Stimulated activated CD8-positive, alpha-beta memory T cell treated with anti-CD3 and anti-CD28 coated beads, Interleukin-15, amount 100 ng/mL, for 1 hour (primary cell): ENCODE results near the gene A1BG.

Experiments used
- DNase-seq: peaks from one replicate; pipeline ENCODE4 v3.0.0-alpha.2; 2020; ENCODE audit warnings: low read depth

A1BG gene

GRCh38 chr19:58352760-58353671 is at the start of gene A1BG:
Gene A1BG (minus strand): TSS chr19:58353492. CDS start chr19:58353437, 55 bp downstream.
- DNase-seq, result no peak

GRCh38 chr19:58401840-58402421 is 48.6 kb upstream of the A1BG start:
- DNase-seq, result no peak

DNA sequence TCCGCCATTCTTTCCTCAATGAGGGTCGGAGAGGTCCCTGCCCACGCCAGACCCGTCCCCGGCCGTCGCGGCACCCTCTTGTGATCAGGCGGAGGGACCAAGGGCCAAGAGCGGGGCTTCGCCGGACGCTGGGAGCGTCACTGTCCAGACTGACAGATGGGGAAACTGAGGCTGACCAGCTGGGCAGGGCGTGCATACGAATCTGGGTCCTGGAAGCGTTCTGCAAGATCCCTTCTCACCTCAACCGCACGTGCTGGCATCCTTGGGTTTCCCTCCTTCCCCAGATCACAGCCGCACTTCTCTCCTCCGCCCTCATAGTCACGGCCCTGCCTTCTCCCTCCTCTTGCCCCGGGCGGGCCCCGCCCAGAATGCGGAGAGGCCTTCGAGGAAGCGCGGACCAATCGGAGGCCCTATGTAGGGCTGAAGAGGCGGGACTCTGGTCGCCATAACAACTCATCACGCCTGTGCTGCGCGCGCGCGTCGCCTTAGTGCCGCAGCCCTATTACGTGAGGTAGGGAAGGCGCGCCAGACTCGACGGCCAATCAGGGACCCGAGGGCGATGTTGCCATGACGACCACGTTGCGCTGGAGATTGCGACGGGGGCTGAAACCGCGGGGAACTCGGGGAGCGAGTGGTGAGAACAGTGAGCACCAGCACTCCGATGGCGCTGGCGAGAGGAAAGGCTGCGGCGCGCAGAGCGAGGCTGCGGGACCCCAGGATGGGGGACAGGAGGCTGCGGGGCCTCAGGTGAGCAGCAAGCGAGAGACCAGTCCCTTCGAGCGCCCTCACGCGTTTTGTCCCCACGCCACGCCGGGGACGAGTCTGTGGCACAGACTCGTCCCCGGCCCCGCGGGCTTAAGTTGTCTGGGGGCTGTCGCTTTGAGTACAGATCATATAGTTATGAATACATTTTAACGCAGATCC is 47.9 kb upstream of the A1BG start:
- peak; percentile 99 for DNase-seq

DNA sequence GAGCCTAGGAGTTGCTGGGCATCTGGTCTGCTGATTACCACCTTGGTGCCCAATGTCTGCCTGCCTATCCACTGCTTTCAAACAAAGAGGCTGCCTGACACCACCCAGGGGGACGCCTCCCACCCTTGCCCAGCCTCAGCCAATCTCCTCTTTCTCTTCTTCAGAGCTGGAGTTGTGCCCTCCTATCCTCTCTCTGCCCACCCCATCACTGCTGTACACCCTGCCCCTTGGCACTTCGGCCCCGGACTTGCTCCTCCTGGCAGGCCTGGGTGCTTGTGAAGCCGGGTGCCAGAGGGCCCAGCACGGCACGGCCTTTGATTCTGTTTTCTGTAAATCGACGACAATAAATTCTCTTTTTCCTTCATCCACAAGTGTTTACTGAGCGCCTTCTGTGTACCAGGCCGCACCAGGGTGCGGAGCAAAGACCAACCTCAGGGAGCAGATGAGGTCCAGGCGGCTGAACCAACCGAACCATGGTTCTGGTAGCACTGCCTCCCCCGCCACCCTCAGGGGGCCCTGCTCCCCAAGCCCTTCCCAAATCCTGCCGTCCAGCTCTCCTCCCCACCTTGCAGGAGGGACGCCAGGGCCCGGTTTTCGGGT is 47.1 kb upstream of the A1BG start:
- DNase-seq, result no peak

DNA sequence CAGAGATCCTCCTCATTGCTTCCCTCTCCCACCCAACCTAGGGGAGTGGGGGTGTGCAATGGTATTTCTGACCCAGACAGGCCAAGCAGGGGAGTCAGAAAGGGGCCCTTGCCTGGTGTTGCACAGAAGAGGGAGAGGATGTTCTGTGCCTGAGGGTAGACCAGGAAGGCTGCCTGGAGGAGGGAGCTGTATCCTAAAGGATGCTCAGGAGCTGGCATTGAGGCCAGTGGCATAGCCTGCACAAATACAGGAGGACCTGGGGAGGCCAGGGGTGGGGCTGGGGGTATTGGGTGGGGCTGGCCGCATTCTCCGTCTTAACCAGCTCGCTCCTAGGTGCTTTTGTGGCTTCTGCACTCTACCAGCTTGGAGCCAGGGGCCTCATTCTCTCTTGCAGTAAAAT is 46.6 kb upstream of the A1BG start:
- no peak for DNase-seq

DNA sequence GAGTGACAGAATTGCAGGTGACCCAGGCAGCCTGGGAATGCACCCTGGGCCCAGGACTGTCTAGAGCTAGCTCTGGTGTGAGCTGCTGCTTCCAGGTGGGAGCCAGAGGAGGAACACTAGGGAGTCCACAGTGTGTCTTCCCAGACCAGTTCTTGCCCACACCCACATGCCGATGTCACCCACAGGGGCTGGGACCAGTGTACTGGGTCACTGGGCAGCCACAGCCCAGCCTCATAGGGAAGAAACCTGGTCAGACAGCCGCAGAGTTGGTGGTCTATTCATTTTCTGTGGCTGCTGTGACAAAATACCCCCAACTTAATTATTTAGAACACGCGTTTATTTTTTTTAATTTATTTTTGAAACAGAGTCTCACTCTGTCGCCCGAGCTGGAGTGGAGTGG is 45.3 kb upstream of the A1BG start:
- no peak for DNase-seq

DNA sequence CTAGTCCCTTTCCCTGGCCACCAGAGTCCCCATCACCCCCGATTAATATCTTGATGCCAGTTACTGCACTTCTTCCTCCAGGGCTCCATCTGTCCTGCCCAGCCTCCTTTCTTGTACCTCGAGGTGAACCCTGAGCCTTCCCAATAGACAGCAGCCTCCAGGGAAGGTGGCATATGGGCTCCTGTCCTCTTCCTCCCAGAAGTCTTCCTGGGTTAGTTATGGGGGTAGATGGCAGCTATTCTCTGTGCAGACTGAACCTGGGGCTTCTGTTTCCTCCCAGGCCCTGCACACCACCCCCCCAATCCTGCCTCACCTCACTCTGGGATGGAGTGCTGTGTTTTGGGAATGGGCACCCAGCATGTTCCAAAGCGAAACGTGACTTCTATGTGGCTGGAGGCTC is 44.8 kb upstream of the A1BG start:
- DNase-seq, result no peak

- no peak for DNase-seq
Measured at GRCh38 chr19:58397533-58398037, 44.3 kb upstream of the A1BG start.

DNA sequence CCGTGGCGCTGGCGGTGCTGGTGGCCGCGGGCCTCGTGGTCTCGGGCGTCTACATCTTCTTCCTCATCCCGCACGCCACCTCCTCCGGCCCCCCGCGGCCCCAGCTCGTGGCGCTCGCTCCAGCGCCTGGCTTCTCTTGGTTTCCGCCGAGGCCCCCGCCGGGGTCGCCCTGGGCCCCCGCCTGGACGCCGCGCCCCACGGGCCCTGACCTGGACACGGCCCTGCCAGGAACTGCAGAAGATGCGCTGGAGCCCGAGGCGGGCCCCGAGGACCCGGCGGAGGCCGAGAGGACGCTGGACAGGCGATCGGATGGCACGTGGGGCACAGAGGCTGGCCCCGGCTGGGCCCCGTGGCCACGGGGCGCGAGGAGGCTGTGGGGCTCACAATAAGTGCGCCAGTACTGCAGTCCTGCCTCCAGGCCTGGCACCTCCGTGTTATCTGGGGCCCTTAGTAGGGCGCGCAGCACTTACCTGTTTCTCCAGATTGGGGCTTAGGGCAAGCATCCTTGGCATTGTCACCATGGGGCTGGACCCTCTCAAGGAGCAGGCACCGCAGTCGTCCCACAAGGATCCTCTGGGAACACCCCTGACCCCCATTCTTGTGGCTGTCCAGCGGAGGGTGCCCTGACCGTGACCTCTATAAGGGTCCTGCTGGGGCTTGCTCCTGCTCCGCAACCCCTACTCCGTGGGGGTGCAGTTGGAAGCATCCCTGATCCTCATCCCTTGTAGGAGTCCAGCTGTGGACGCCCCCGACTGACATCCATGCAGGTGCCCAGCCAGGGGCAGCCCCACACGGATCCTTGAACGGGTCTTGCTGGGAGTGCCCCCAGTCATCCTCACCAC is 43.6 kb upstream of the A1BG start:
- DNase-seq, result no peak

- no peak for DNase-seq
Measured at GRCh38 chr19:58395979-58396627, 42.8 kb upstream of the A1BG start.

DNA sequence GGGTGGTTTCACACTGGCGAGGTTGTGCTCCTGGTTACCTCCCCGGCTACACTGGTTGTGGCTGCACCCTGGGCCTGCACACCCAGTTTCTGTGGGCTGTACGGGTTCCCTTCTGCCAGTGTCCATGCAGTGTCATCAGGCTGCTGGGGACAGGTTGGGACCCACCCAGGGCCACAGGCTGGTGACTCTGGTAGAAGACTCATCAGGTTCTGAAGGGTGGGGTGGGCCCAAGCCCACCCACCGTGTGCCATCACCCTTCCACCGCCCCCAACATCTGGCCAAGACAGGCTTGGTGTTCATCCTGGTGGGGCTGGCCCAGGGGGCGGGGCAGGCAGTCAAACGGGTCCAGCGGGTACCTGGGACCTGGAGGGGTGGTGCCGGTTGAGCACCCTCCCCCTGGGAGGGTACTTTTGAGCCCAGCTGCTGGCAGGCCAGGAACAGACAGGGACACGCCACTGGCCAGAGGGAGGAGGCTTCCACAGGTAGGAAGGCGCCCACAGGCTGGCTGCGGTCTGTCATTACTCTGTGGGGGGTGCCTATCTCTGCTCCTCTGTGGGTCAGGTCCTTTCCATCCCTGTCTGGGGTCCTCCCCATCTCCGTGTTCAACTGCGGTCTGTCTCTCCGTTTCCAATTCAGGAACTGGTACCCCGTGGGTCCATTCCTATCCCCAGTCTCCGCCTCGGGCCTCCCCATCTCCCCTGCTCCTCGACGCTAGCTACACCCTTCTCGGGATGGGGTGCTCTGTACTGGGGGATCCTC is 42.1 kb upstream of the A1BG start, which contains the start of gene RNF225:
TSS of gene RNF225 (plus strand) at position 437 of the 759 bp plus-strand sequence. CDS start 434 bp downstream, outside the sequence.
- no peak for DNase-seq

DNA sequence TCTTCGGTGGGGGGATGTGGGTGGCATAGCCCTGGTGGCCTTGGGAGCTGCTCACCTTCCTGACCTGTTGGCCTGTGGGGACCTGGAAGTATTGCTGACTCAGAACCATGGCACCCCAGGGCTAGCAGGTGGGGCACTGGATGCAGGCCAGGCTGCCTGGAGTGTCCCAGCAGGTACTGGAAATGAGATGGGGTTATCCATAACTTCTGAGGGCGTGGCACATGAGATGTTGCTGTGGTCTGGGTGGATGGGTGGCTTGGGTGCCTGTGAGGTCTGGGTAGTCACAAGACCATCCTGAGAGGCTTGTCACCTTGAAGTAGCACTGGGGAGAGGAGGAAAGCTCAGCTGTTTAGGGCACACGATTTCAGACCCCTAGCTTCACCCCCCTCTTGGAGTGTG is 41.5 kb upstream of the A1BG start:
- DNase-seq, result no peak

DNA sequence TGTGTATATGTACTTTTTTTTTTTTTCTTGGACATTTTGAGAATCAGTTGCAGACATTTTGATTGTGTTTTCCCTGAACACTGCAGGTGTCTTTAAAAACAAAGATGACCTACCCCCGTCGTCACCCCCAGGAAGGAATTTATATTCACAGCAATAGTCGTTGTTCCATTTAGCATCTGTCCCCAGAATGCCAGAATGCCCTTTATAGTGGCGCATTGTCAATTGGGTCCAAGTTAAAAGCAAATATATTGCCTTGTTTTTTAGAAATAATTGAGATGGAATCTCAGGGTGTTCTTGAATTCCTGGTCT is 40.4 kb upstream of the A1BG start:
- no peak for DNase-seq

DNA sequence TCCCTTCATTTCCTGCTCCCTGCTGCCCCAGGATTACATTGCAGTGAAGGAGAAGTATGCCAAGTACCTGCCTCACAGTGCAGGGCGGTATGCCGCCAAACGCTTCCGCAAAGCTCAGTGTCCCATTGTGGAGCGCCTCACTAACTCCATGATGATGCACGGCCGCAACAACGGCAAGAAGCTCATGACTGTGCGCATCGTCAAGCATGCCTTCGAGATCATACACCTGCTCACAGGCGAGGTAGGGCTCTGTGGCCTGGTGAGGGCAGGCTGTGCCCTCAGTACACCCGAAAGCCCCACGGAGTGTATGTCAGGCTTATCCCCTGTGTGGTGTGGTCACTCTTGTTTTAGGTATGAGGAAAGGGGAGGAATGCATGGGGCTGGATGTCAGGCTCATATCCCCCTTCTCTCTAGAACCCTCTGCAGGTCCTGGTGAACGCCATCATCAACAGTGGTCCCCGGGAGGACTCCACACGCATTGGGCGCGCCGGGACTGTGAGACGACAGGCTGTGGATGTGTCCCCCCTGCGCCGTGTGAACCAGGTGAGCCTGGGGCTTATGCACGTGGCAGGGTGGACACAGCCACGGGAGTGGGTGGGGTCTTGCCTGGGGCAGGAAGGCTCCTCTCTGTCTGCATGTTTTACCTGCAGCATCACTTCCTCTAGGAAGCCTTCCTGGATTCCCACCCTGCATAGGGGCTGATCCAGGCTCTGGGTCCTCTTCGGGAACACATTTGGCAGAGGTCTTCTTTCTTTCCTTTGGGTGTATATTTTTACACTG is 39.8 kb upstream of the A1BG start:
- no peak for DNase-seq

- DNase-seq, result no peak
Measured at GRCh38 chr19:58388175-58388526, 34.9 kb upstream of the A1BG start.

DNA sequence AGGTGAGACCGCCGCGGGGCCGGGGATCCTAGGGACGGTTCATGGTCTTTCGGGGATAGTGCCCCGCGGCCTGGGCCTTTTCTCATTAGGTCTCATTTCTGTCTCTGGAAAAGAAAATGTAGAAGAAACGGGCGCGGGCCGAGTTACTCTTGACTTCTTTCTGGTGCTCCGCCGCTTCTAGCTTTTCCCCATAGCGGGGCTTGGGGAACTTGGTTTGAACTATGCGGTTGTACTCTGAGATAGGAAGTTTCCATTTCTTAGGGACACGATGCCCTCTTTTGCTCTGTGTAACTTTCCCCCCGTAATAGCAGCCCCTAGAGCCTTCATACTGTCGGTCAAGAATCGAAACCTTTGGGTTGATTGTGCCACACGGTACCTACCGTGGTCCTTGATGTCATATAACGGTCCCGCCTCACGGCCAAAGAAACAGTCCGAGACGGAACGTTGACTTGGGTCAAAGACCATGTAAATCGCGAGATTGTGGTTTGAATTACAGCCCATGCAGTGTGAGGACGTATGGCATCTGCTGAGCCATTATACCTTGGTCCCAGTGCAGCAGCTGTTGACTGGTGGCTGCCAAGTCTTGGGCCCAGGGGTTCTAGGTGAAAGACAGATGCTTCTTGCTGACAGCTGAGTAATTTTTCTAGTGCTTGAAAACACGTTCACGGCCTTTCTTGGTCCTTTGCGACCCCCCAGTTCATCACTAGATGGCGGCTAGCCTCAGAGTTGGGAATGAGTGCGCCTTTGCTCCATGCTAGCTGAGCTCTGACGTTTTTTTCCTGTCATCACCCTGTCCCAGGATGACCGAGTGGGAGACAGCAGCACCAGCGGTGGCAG is 34.3 kb upstream of the A1BG start:
- no peak for DNase-seq

DNA sequence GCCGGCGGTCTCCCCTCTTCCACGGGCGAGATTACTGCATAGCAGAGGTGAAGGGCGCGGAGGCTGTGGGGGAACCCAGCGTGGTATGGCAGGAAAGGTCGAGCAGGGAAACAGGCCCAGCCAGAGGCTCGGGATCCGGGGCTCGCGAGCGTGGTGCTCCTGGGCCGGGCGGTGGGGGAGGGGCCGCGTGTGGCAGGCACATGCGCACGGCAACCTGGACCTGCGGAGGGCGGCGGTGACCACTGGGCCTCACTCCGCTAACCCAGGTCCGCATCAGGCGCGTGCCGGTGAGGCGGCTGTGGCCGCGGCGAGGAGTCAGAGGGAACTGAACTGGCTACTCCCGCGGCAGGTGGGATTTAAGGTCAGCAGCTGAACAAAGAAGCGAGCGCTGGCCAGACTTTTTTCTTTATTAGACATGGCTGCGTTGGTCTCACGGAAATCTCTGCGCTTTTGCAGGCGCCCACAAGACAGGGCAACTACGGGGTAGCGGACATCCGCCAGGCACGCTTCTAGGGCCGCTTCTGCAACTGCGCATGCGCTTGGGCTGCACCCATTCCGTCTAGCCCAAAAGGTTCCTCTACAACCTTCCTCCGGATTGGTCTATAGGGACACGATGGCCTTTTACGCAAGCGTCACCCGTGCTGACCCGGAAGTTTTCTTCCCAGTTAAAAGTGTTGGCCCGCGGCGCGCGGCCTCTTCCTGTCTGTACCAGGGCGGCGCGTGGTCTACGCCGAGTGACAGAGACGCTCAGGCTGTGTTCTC is 33.5 kb upstream of the A1BG start, which contains the start of gene RPS5:
TSS of gene RPS5 (plus strand) at position 694 of the 762 bp plus-strand sequence. CDS start 869 bp downstream, outside the sequence.
- peak; percentile 92 for DNase-seq
